GM12865 (cell line): ENCODE results near the gene ALDH1L2.

Source experiments
- DNase-seq: peaks from one replicate; pipeline ENCODE4 v3.0.0; 2010; ENCODE audit warnings: low read depth
- H3K4me3 ChIP-seq: 2 replicates; pipeline ENCODE4 v1.5.1; 2011; ENCODE audit warnings: mild to moderate bottlenecking, low read depth, low read length, control low read depth
- CTCF ChIP-seq: IDR thresholded peaks from 2 replicates; pipeline ENCODE4 v1.5.1; 2011; ENCODE audit warnings: low read length, control low read depth, low read depth, inconsistent platforms; ENCODE audit not compliant: insufficient read depth; ENCODE audit errors: missing control alignments

Gene ALDH1L2

GRCh38 chr12:105001476-105001875 lies 82.8 kb downstream of the ALDH1L2 start:
- H3K4me3 ChIP-seq: no peak overlapping the region
- DNase-seq: no peak
- TF ChIP-seq CTCF: no peak

- H3K4me3 ChIP-seq: no peak overlapping the region
- no peak for TF ChIP-seq CTCF
- no peak for DNase-seq
Measured at GRCh38 chr12:104999347-104999685, 84.9 kb downstream of the ALDH1L2 start.

GRCh38 chr12:104998423-104999346 lies 85.6 kb downstream of the ALDH1L2 start:
- no peak for DNase-seq
- H3K4me3 ChIP-seq: no peak overlapping the region
- TF ChIP-seq CTCF: no peak

GRCh38 chr12:104997541-104997940 lies 86.7 kb downstream of the ALDH1L2 start:
- H3K4me3 ChIP-seq: no peak overlapping the region
- no peak for TF ChIP-seq CTCF
- DNase-seq: no peak

GRCh38 chr12:104994336-104994735 lies 89.9 kb downstream of the ALDH1L2 start:
- no peak for TF ChIP-seq CTCF
- no peak for DNase-seq
- H3K4me3 ChIP-seq: no peak overlapping the region

- no peak for DNase-seq
- no peak for TF ChIP-seq CTCF
- H3K4me3 ChIP-seq: no peak overlapping the region
Measured at GRCh38 chr12:104991565-104992128, 92.6 kb downstream of the ALDH1L2 start.

GRCh38 chr12:104990950-104991349 lies 93.3 kb downstream of the ALDH1L2 start:
- no peak for DNase-seq
- no peak overlapping the region for H3K4me3 ChIP-seq
- TF ChIP-seq CTCF: no peak
